HG03280 (cell line): Measurements from ENCODE around the gene EPHB3.
"Not testable (repeated sequence)": the region's sequence is repeated elsewhere in the genome, so short reads cannot be mapped to it uniquely, and the experiment has no call there.

Source experiments
- ATAC-seq: cut with Tn5 transposase; IDR thresholded peaks from one replicate; pipeline ENCODE4 v1.9.1; 2021; ENCODE audit warnings: mild to moderate bottlenecking, moderate library complexity; ENCODE audit not compliant: unreplicated experiment

Gene EPHB3

GRCh38 chr3:184597829-184598573 is 36.4 kb downstream of the EPHB3 start:
- ATAC-seq, result no peak

- ATAC-seq, result no peak
These were observed 37.0 kb downstream of the EPHB3 start for GRCh38 chr3:184598574-184598927.

GRCh38 chr3:184599143-184599542 is 37.6 kb downstream of the EPHB3 start:
- ATAC-seq, result no peak

- no peak for ATAC-seq
These were observed 39.2 kb downstream of the EPHB3 start for GRCh38 chr3:184600685-184601377.

- no peak for ATAC-seq
These were observed 40.2 kb downstream of the EPHB3 start for GRCh38 chr3:184601576-184602371.

- ATAC-seq, result no peak
These were observed 41.0 kb downstream of the EPHB3 start for GRCh38 chr3:184602372-184603150.

- ATAC-seq, result no peak
These were observed 41.8 kb downstream of the EPHB3 start for GRCh38 chr3:184603151-184604030.

GRCh38 chr3:184604039-184604601 is 42.5 kb downstream of the EPHB3 start:
- ATAC-seq, result no peak

GRCh38 chr3:184604615-184605290 is 43.2 kb downstream of the EPHB3 start:
- ATAC-seq, result no peak

GRCh38 chr3:184608209-184608608 is 46.6 kb downstream of the EPHB3 start:
- ATAC-seq, result no peak

- no peak for ATAC-seq
These were observed 48.1 kb downstream of the EPHB3 start for GRCh38 chr3:184609476-184610244.

- no peak for ATAC-seq
These were observed 48.8 kb downstream of the EPHB3 start for GRCh38 chr3:184610245-184610871.

GRCh38 chr3:184611607-184612281 is 50.2 kb downstream of the EPHB3 start:
- ATAC-seq, result no peak

GRCh38 chr3:184615396-184615795 is 53.8 kb downstream of the EPHB3 start:
- no peak for ATAC-seq

- no peak for ATAC-seq
These were observed 54.9 kb downstream of the EPHB3 start for GRCh38 chr3:184616436-184616835.

GRCh38 chr3:184617306-184617705 is 55.7 kb downstream of the EPHB3 start:
- not testable (repeated sequence) for ATAC-seq

GRCh38 chr3:184618811-184619210 is 57.2 kb downstream of the EPHB3 start:
- ATAC-seq, result no peak
